Endometrial microvascular endothelial cells (primary cell): ENCODE results near the gene SIRT5. TPM values are rescaled to one million over a fixed set of nuclear protein-coding genes. Genes with fewer than 3 reads are reported as not detected.

Experiments used
- in situ Hi-C: cut with HindIII; loops from 2 replicates; pipeline ENCODE4 v1.10.0; 2017; ENCODE audit warnings: low sequenced_read_pairs, low pct_unique_long_range_greater_than_20kb; ENCODE audit errors: inconsistent ontology term
- total RNA-seq: library from RNA; depleted of rRNA; stranded (reverse); fragments of >200 nt; gene quantifications from one replicate; pipeline ENCODE4 v1.2.3, GENCODE V29; 2015; ENCODE audit errors: inconsistent ontology term

Gene SIRT5
- total RNA-seq, 1 donor from 2014 or later = 7.0 TPM

DNA sequence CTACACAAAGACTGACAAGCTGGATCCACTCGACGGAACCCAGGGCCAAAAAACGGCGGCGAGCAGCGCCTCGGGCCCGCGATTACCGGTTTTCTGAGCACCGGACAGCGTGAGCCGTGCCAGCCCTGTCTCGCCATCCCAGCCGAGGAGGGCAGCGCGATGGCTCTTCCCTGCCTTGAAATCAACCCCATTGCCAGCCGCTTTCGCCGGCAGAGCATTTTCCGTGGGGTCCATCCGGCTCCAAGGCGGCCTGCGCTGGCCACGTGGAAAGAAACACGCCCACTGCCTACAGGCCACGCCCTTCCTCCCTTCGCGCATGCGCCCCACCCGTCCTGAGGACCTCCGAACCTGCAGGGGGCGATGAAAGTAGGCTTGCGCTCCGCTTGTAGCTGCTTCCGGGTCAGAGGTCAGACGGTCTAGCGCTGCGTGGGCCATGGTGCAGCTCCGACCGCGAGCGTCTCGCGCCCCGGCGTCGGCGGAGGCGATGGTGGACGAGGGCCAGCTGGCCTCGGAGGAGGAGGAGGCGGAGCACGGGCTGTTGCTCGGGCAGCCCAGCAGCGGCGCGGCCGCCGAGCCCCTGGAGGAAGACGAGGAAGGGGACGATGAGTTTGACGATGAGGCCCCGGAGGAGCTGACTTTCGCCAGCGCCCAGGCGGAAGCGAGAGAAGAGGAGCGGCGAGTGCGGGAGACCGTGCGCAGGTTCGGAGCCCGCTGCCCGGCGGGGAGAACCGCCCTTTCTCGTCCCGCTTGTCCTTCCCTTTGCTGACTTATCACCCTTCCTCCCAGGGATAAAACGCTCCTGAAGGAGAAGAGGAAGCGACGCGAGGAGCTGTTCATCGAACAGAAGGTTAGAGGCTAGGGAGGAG lies 40.8 kb downstream of the SIRT5 start, which contains the start of gene NOL7:
TSS of gene NOL7 (plus strand) at position 410 of the 866 bp plus-strand sequence. CDS start at position 434, 24 bp downstream.
- in situ Hi-C loops = no loop called here

DNA sequence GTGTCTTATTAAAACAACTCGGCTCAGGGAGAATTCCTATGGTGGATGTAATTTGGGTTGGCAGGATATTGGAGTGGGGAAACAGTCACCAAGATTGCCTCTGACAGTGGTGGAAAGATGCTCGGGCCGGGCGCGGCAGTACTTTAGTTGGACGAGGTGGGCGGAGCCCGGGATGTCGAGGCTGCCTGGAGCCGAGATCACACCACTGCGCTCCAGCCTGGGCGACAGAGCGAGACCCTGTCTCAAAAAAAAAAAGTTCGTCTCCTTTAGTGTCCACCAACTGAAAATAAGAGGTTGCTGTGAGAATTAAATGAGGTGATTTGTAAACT lies 41.4 kb downstream of the SIRT5 start:
- in situ Hi-C loops = no loop called here

DNA sequence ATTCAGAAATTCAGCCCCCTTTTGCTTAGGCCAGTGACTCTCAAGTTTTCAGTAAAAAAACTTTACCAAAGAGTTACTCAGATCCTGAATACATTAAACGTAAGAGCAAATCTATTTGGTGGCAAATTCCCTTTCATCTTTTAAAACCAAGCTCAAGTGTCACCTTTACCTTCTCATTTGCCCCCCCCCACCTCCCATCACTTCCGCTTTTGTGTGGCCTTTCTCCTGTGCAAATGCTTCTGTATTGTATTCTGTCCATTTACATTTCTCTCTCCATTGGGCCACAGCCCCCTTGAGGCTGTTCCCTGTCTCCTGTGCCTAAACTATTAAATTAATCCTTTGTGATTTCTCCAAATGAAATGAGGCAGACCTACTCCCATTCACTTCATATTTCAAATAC lies 42.7 kb downstream of the SIRT5 start:
- in situ Hi-C loops = no loop called here

DNA sequence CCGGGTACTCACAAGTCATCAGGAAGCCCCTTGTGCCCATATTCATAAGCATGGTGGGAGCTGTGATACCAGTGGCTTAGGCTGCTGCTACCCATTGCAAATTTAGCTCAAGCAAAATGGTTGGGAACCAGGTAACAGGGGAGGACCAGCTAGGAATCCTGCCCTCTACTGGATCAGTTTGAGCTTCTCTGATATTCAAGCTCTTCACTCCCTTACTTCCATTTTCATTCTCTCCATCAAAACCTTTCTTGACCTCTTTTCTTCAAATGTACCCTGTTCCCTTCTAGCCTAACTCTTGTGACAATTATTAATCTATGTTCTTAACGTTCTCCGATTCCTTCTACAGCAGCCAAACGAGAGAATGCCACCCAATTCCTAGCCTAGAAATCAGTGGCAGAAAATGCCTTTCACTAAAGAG lies 50.5 kb downstream of the SIRT5 start:
- in situ Hi-C loops = no loop called here

DNA sequence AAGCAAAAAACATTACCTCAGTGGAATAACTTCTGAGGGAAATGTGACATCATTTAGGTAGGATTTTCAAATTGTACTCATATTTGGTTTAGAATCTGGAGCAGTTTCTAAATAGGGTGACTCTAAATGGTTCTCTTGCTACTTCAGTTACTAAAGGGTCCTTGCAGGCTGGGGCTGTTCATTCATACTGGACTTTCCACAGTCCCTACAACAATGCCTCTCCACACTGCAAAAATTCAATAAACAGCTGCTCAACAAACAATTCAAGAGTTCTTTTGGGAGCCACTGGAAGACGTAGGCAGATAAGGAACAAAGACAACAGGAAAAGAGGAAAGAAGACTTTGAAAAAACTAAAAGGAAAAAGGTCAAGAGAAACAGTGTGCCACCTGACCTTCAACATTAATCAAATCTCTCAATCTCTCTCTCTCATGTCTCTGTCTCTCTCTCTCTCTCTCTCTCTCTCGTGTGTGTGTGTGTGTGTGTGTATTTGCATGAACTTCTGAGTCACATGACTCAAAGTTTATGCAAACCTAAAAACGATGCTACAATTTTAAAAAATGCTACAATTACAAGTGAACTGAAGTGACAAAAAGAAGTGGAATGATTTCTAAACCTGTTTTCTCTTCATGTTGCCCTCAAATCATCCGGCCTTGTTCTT lies 55.2 kb downstream of the SIRT5 start:
- in situ Hi-C loops = no loop called here

DNA sequence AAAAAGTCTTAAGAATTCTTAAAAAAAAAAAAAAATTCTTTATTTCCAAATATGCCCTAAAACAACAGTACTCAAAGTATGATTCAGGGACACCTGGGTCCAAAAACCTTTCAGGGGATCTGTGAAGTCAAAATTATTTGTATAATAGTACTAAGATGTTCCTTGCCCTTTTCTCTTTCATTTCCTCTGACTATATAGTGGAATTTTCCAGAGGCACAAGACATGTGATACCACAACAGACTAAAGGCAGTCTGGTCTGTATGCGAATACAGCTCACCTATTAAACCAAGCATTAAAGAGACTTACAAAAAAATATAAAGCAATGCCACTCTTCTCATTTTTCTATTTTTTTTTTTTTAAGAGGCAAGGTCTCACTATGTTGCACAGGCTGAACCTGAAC lies 56.1 kb downstream of the SIRT5 start:
- in situ Hi-C loops = no loop called here

DNA sequence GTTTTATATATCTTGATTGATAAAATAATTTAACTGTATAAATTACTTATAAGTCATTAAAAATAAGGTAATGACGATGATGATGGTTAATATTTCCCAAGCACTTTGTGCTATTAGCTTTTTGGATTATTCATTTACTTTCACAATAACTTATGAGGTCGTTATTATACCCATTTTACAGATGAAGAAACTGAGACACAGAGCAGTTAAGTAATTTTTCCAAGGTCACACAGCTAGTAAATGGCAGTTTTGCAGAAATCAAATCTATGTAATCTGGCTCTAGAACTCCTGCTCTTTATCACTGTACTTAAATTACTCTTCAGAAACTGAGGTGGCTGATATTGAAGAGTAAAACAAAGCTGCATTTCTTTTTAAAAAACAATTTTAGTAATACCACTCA lies 58.9 kb downstream of the SIRT5 start:
- in situ Hi-C loops = no loop called here

DNA sequence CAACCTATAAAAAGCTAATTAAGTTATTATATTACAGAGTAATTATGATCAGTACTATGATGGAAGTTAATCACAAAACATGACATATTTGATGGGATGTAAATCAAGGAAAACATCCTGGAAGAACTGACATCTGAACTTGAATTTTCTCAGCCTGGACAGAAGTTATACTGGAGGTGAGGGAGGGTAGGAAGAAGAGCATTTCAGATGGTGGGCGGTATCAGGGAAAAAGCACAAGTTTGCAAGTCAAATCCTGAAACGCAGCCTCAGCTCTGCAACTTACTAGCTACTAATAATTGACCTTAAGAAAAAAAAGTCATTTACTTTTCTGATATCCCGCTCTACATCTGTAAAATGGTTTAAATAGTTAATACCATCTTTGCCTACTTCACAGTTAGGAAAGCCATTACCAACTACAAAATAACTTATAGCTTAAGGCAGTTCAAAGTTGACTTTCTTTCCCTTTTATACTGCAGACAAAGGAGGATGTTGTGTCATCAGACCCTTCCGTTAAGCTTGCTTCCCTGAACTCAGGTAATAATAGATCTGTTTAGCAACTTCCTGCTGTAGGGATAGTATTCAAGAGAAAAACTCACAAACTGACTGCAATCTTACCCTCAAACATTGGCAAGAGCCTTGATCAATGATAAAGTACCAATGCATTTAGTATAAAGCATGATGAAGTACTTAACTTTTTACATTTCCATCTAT lies 61.7 kb downstream of the SIRT5 start:
- in situ Hi-C loops = no loop called here

DNA sequence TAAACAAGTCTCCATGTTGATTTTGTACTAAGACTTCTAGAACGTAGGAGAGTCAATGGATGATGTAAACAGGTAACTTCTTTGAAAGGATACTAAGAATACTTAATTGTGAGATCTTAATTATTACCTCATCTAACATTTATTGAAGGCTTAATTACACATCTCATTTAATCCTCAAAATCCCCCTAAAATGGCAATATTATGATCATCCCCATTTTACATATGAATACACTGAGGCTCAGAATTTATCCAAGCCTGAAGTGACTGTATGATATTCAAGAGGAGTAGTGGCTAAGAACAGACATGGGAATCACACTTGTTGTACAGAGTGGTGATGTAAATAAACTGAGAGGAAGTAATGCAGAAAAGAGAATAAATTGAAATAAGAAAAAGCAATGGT lies 63.6 kb downstream of the SIRT5 start:
- in situ Hi-C loops = no loop called here

DNA sequence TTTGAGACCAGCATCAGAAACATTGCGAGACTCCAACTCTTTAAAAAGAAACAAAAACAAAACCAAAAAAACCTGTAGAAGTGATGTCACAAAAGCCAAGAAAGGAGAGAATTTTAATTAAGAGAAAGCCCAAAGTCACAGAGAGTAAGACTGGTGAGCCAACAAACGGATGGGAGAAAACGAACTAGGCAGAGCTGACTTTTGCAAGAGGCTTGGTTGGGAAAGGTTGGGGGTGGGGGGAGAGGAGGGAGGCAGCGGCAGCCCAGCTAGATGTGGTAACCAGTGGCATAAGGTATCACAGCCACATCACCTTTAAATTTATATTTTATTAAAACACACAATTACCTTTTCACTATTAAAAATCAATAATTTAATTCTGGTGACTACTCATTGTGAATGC lies 64.2 kb downstream of the SIRT5 start:
- in situ Hi-C loops = no loop called here

DNA sequence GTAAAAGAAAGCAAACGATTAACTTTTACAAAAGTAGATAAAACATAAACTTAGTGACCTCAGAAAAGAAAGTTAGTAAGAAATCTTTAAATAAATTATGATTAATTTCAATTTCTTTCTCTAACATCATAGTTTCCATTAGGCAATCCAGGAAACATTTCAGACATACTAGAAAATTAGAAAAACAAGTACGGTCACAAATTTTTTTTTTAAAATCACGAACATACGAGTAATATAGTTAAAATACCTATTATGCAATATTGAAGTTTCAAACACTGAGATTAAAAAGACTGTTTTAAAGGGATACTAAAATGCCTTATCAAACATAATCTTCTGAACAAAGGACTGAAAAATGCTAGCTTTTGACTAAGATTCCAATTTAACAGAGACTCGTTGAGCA lies 66.9 kb downstream of the SIRT5 start:
- in situ Hi-C loops = no loop called here

DNA sequence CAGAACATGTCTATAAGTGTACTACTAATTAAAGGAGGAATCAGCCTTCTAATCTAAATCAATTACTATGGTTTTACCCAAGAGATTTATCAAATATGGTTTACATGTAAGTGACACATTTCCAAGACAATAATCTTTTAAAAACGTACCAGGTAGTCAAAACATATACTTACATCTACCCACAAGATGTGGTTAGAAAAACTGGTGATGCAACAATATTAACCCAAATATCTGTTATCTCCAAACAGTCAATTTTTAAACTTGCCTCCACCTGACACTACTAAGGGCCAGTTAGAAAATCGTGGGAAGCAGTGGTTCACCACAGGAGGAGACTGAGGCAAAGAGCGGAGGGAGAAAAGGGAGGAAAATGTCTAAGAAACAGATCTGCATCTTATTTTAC lies 68.7 kb downstream of the SIRT5 start:
- in situ Hi-C loops = no loop called here

DNA sequence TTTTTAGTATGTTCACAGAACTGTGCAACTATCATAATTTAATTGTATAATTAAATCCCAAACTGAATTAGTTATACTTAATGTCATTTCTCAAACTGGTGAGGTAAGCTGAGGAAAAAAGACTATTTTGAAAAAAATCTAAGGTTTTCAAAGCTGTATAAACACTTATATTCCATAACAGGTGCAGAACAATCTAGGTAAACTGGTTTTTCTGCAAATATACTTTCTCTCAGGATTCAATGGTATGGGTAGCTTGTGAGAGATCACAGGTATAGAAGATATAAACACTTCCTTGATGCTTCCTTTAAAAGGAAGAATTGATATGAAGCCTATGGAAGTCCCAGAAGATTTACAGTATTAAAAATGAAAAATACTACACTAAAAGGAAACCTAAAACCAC lies 74.4 kb downstream of the SIRT5 start:
- in situ Hi-C loops = no loop called here

DNA sequence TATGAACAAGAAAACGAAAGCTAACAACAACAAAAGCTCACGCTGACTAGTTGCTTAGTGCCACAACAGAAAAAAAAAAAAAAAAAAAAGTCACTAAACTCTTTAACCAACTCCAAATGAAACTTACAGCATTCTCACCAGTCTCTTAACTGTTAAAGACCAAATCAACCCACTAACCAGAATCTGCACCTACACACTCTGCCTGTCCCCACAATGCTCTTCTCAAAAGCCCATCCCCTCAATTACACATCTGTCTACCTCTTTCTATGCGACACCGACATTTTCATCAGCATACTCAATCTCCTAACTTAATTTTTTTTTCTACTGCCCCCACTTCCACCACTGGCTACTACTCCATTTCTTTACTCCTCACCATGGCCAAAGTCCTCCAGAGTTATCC lies 75.0 kb downstream of the SIRT5 start:
- in situ Hi-C loops = no loop called here

DNA sequence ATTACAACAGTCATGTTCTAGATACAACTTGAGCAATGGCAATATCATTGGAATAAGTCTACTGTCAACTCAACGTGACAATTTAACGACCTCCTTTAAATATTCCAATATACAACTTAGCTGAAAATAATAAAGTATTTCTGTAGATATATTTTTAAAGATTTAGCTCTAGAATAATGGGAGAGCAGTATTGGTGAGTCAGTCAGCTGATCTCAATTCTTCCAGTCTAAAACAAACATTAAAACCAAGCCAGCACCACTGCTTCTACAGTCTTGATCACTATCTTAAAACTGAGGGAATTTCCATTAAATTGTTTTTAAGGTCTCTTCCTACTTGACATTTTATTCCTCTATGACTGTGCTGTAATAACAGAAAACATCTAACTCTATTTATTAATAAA lies 78.9 kb downstream of the SIRT5 start:
- in situ Hi-C loops = no loop called here

DNA sequence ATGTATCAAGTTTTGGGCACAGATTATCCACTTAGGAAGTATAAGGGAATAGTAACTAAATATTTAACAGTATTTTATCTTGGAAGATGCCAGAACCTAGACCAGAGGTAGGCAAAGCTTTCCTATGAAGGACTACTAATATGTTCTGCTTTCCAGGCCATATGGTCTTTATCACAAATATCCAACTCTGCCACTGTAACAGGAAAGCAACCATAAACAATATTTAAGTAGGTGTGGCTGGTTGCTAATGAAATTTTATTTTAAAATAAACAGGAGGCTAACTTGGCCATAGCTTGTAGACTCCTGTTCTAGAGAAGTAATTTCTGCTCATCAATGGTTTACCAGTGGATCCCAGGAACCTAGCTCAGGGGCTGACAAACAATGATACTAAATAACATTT lies 80.1 kb downstream of the SIRT5 start:
- in situ Hi-C loops = no loop called here

DNA sequence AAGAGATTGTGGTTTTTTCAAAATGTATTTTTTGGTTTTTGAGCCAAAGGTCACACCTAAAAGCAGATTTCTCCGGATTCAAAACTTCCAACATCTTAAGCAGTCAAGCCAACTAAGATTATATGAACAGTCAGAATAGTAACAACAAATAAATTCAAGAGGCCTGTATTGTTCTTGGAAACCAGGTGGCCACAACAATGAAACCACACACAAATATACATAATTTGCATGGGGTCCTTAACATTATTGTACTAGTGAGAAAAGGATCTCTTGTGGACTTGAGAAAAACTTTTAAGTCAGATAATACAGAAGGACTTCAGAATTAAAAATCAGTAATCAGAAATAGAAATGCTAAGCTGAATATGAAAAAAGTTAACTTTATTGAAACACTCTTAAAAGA lies 81.3 kb downstream of the SIRT5 start:
- in situ Hi-C loops = no loop called here

DNA sequence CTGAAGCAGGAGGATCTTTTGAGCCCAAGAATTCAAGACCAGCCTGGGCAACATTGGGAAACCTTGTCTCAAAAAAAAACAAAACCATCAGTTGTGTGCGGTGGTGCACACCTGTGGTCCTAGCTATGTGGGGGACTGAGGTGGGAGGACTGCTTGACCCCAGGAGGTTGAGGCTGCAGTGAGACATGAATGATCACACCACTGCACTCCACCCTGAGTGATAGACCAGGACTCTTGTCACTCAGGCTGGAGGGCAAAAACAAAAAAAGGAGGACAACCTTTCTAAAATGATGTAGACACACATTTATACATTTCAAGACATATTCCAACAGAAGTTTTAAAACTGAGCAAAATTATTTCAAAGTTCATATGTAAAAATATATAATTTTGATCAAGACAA lies 85.9 kb downstream of the SIRT5 start:
- in situ Hi-C loops = no loop called here

DNA sequence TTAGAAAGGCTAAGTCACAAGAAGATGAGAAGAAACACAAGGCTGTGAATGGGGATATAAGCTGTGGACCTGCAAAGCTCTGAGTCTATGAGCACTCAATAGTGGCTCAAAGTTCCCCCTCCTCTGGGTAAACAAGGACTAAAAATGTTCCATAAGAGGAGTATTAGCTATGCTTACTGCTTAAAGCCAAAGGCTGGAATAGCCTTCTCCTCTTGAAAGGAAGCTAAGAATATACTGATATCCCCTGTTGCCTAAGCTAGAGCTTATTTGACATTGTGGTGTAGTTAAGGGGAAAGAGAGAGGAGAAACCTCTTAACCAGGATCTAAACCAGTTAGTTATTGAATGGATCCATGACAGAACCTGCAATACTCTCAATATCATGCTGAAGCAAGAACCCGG lies 86.5 kb downstream of the SIRT5 start:
- in situ Hi-C loops = no loop called here

DNA sequence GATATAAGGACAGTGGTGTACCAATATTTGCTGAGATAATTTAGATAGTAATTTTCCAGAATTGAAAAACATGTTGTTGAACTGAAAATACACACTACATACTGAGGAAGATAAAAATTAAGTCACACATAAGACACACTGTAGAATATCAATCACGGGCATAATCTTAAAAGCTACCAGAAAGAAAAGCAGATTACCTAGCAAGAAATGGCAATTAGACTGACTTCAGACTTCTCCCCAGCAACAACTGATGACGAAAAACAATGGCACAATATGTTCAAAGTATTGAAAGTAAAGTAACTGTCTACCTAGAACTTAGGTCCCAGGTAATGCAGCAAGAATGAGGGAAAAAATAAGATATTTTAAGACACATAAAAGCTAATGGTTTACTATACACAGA lies 87.2 kb downstream of the SIRT5 start:
- in situ Hi-C loops = no loop called here
